ENCODE data around the gene DEFB124.

DNA sequence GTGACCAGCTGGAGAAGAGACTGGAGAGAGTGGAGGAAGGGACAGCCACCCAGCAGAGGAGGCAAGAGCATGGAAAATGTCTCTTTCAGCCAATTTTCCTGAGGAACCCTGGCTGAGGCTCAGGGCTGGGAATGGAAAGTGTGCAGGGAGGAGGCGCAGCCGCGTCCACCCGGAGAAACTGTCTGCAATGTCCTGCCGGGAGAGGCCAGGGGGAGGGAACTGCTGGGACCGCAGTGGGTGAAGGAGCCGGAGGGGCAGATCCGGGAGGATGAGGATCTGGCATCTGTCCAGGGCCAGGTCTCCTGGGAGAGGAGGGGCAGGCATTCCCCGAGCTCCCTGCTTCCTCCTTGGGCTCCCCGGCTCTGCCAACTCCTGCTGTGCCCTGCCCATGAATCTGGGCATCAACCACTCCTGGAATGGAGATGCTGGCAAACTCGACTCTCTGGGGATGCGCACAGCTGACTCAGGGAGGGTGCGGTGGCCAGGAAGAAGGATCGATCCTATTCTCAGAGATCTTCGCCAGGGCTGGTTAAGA lies 21.9 kb upstream of the DEFB124 start:
- TF ChIP-seq, protein P1, sequence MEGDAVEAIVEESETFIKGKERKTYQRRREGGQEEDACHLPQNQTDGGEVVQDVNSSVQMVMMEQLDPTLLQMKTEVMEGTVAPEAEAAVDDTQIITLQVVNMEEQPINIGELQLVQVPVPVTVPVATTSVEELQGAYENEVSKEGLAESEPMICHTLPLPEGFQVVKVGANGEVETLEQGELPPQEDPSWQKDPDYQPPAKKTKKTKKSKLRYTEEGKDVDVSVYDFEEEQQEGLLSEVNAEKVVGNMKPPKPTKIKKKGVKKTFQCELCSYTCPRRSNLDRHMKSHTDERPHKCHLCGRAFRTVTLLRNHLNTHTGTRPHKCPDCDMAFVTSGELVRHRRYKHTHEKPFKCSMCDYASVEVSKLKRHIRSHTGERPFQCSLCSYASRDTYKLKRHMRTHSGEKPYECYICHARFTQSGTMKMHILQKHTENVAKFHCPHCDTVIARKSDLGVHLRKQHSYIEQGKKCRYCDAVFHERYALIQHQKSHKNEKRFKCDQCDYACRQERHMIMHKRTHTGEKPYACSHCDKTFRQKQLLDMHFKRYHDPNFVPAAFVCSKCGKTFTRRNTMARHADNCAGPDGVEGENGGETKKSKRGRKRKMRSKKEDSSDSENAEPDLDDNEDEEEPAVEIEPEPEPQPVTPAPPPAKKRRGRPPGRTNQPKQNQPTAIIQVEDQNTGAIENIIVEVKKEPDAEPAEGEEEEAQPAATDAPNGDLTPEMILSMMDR (IDR thresholded peaks at IDR 0.05; ENCODE audit: insufficient read depth, low read length, poor library complexity, severe bottlenecking) = no peak
- TF ChIP-seq EZH2phosphoT487 (conservative IDR thresholded peaks at IDR 0.05; ENCODE audit: low read length) = no peak
